Measurements from ENCODE around the gene SDR42E2.

Gene SDR42E2

GRCh38 chr16:22190081-22190775 lies 27.9 kb downstream of the SDR42E2 start:
- in situ Hi-C loops (cut with MboI; ENCODE audit: low sequenced_read_pairs) = no loop called here

- in situ Hi-C loops (cut with MboI; ENCODE audit: low sequenced_read_pairs) = no loop called here
Observed at GRCh38 chr16:22190776-22191531, 28.6 kb downstream of the SDR42E2 start.

- in situ Hi-C loops (cut with MboI; ENCODE audit: low sequenced_read_pairs) = no loop called here
Observed at GRCh38 chr16:22191532-22192260, 29.4 kb downstream of the SDR42E2 start.

DNA sequence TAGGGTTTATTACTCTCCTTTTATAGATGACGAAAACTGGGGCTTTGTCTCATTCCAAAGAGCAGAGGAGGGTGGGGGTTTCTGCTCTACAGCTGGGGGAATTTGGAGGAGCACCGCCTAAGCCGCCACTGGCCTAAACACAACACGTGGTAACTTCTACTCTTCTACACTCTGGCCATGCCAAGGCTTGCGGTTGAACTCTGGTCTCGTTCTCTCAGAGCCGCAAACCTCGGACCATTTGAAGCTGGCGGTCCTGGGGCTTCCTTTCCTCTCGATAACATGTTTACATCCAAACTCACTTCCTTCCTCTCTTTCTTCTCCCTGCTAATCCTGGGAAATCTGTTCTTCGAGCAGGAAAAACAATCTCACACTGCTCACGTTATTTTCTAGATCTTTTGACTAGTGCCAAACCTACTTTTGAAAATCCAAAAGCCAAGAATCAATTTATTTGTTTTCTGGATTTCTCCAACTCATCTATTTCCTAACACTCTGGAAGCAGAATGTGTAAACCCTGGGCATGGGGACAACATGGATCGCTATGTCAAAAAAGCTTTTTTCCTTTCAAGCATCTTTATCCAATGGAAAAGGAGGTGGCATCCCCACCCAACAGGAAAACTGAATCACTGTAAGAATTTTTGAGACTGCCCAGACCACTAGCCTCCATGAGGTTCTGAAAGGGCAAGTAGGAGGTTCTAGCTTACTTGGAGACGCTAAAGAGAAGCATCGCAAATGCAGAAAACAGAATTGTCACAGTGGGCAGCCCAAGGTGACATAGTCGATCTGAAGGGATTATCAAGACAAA lies 30.2 kb downstream of the SDR42E2 start:
- in situ Hi-C loops (cut with MboI; ENCODE audit: low sequenced_read_pairs) = no loop called here

- in situ Hi-C loops (cut with MboI; ENCODE audit: low sequenced_read_pairs) = no loop called here
Observed at GRCh38 chr16:22193063-22193411, 30.7 kb downstream of the SDR42E2 start.

- in situ Hi-C loops (cut with MboI; ENCODE audit: low sequenced_read_pairs) = loop anchor here (5.0 kb wide), 1 partner anchor 102 kb away; the partner anchor contains the start of gene POLR3E
Observed at GRCh38 chr16:22194707-22195444, 32.6 kb downstream of the SDR42E2 start.

GRCh38 chr16:22195445-22195694 lies 33.1 kb downstream of the SDR42E2 start:
- in situ Hi-C loops (cut with MboI; ENCODE audit: low sequenced_read_pairs) = loop anchor here (5.0 kb wide), 1 partner anchor 102 kb away; the partner anchor contains the start of gene POLR3E

- in situ Hi-C loops (cut with MboI; ENCODE audit: low sequenced_read_pairs) = loop anchor here (5.0 kb wide), 1 partner anchor 101 kb away; the partner anchor contains the start of gene POLR3E
Observed at GRCh38 chr16:22195695-22196558, 33.6 kb downstream of the SDR42E2 start.

DNA sequence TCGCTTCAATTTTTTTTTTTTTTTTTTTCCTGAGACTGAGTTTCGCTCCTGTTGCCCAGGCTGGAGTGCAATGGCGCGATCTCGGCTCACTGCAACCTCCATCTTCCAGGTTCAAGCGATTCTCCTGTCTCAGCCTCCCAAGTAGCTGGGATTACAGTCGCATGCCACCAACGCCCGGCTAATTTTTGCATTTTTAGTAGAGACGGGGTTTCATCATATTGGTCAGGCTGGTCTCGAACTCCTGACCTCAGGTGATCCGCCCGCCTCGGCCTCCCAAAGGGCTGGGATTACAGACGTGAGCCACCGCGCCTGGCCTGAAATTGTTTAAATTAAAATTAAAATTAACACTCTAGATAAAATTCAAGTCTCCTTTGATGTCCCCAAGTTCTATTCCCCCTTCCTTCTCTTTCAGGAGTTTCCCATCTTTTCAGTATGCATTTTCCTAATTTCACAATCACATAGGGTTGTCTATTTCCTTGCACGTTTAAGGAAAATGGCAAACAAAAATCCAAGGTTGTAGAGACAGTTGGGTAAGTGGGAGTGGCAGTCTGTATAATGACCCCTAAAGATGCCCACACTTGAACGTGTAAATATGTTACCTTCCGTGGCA lies 34.4 kb downstream of the SDR42E2 start:
- in situ Hi-C loops (cut with MboI; ENCODE audit: low sequenced_read_pairs) = loop anchor here (5.0 kb wide), 1 partner anchor 101 kb away; the partner anchor contains the start of gene POLR3E

- in situ Hi-C loops (cut with MboI; ENCODE audit: low sequenced_read_pairs) = loop anchor here (5.0 kb wide), 1 partner anchor 99 kb away; the partner anchor contains the start of gene POLR3E
Observed at GRCh38 chr16:22198547-22199293, 36.4 kb downstream of the SDR42E2 start.

DNA sequence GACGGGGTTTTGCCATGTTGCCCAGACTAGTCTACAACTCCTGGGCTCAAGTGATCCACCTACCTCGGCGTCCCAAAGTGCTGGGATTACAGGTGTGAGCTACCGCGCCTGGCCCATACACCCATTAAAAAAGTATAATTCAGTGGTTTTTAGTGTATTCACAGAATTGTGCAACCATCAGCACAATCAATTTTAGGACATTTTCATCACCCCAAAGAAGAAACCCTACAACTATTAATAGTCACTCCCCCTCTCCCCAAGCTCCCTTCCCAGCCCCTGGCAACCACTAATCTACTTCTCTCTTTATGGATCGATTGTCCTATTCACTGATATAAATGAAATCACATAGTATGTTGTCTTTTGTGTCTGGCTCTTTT lies 39.9 kb downstream of the SDR42E2 start:
- in situ Hi-C loops (cut with MboI; ENCODE audit: low sequenced_read_pairs) = no loop called here

GRCh38 chr16:22203091-22203490 lies 40.8 kb downstream of the SDR42E2 start:
- in situ Hi-C loops (cut with MboI; ENCODE audit: low sequenced_read_pairs) = no loop called here

DNA sequence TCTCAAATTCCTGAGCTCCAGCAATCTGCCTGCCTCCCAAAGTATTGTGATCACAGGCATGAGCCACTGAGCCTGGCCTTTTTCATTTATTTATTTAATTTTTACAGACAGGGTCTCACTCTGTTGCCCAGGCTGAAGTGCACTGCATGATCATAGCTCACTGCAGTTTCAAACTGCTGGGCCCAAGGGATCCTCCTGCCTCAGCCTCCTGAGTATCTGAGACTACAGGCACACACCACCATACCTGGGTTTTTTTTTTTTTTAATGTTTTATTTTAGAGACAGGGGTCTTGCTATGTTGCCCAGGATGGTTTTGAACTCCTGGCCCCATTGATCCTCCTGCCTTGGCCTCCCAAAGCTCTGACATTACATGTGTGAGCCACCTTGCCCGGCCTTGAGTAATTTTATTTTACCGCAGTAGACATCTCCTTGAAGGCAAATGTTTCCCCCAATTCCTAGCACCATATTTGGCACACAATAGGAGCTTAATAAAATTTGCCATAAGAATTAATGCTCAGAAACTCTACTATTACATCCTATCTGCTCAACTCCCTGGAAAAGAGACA lies 41.9 kb downstream of the SDR42E2 start:
- in situ Hi-C loops (cut with MboI; ENCODE audit: low sequenced_read_pairs) = no loop called here

GRCh38 chr16:22205577-22206012 lies 43.3 kb downstream of the SDR42E2 start:
- in situ Hi-C loops (cut with MboI; ENCODE audit: low sequenced_read_pairs) = no loop called here

DNA sequence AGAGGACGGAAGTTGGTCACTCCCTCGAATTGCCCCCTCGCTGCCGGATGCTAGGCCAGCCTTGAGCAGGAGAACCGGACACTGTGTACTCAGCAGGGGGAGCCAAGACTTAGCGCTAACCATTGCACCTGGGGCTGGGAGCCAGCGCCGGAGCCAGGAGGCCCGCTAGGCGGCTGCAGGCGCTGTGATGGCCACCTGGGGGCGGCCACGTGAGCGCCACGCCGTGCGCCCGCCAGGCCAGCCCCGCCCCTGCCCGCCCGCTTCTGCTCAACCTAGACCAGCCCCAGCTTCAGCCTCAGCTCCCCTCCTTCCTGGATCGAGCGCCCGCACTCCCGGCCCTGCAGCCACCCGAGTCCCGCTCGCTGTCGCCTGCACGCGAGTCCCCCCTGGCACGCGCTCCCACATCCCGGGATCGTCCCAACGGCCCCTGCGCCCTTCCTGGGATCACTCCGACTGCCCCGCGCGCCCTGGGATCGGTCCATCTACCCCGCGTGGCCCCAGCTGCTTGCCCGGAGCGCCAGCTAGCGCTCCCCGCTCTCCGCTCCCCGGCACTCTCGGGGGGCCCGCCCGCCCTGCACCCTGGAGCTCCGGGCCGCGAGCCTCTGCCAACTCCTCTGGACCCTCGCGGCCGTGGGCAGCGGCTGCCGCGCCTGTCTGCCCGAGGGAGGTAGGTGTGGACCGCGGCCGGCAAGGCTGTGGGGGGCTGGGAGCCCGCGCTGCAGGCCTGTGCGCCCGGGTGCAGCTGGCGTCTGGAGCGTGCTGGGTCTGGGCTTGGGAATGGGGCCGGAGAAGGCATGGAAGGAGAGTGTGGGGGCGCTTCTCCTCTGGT lies 43.9 kb downstream of the SDR42E2 start, which contains the start of gene EEF2K:
EEF2K (plus strand) TSS at position 266 of the 829 bp plus-strand sequence. CDS start 19,452 bp downstream, outside the sequence.
- in situ Hi-C loops (cut with MboI; ENCODE audit: low sequenced_read_pairs) = no loop called here

DNA sequence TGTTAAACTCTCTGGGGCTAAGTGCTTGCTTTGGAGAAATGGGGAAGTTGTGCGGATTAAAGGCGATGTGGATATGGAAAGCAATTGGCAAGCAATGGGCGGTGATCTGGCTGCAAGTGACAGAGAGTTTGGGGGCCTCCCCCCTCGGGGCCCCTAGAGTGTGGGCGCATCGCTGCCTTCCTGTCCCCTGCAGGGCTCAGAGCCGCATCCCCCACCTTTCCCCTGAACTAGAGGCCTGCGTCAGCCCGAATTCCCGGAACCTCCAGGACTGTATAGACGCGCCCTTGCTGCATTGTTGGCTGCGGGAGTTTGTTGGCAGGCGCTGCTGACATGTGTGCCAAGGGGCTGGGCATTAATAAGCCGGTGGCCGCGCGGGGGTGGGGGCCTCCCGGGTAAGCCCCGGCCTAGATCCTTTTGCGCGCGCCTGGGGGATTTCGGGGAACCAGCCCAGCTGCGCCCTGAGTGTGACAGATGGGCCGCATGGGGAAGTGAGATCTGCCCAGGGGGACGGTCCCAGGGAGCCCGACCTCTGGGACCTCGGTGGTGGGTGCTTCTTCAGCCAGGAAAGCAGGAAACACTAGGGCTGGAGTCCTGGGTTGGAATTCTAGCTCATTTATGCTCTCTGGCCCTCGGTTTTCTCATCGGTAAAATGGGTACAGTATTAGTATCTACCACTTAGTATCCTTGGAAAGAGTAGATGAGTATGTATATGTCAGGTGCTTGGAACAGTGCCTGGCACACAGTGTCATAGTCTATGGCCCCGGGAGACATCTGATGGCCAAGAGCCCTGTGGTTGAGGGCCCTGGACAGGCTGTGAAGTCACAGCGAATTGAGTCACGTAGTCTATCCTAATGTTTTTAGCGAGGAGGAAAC lies 44.8 kb downstream of the SDR42E2 start:
- in situ Hi-C loops (cut with MboI; ENCODE audit: low sequenced_read_pairs) = no loop called here

Measured in HL-60/S4 treated with phorbol 12-myristate 13-acetate at 8.2 ng/mL for 4 days and 3 days (cell line).